ENCODE data around the gene KNDC1.
"Not testable (repeated sequence)": the region's sequence is repeated elsewhere in the genome, so short reads cannot be mapped to it uniquely, and the experiment has no call there.

Gene KNDC1

DNA sequence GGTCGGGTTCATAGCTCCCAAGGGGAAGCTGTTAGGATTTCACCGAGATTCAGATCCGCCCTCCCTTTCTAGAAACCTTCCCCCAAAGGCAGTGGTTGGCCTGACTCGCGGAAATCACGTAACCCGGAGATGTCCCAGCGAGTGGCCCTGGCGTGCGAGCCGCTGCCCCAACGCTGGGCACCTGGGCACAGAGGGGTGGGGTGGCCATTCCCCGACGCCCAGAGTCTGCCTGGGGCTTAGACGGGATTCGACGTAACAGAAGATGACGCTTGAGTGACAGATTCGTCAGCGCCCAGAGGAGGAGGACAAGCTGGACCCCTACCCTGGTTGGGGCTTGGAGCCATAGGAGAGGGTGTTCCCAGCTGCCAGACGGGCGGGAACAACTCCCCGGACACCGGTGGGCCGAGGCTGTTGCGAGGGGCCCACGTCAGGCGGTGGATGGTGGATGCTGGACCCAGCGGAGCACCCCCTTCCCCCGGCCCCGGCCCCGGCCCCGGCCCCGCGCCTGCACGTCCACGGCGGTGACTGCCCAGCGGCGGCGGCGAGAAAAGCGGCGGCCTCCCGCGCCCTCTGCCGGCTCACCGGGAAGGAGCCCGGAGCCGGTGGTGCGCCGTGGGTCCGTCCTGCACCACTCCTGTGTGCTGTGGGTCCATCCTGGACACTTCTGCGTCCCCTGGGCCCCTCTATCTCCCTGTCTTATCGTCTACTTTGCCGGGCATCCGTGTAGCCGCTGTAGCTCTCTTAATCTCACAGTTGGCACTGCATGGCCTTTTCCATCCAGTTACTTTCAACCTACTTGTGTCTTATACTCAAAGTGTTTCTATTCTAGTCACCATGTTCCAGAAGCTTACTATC lies 35.4 kb upstream of the KNDC1 start:
- in situ Hi-C loops (cut with MboI; ENCODE audit: low sequenced_read_pairs), result no loop called here

DNA sequence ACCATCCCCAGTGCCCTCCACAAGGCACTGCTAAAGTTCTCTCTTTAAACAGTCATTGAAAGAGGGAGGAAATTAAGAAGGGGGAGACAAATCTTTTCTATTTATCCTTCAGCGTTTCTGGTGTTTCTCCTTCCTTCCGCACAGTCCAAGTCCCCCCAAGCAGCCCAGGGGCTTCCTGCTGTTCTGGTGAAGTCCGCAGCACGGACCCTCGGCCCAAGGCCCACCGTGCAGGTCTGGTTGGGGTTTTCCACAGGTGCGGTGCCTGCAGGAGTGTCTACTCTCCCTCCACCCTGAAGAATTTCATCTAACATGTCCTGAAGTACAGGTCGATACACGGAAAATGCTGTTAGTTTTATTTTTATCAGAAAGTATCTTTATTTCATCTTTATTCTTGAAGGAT lies 34.1 kb upstream of the KNDC1 start:
- in situ Hi-C loops (cut with MboI; ENCODE audit: low sequenced_read_pairs), result no loop called here

DNA sequence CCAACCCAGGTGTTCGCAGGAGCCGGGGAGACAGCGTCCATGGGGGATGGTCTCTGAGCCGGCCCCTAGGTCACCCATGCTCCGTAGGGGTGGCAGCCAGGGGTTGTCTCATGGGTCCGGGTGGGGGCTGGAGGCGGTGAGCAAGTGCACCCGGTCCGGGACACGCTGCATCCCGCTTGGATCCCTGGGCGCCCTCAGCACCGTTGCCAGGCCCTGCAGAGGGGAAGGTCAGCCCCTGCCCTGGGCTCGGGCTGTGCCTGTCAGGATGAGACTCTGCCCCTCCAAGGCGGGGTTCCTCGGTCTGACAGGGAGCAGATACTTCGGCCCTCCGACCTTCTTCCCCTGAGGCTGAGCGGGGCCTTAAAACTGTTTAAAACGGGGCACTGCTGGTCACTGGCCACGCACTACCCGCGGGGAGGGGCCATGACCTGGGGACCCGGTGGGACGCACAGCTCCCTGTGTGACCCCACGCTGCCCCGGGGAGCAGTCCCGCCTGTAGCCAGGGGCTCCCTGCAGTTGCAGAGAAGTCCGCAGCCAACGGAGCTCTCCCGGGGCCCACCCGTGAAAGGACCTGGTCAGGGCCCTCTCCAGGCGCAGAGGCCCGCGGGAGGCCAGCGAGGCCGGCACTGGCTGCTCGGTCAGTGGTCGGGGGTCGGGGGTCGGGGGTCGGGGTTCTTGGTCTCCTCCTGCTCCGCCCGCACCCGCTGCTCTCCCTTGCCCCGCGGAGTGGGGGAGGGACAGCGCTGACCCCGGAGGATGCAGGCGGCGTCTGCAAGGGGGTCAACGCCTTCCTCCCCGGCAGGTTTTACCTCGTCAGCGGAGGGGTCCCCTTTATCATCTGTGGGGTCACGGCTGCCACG lies 33.4 kb upstream of the KNDC1 start:
- in situ Hi-C loops (cut with MboI; ENCODE audit: low sequenced_read_pairs), result no loop called here

- in situ Hi-C loops (cut with MboI; ENCODE audit: low sequenced_read_pairs), result no loop called here
Observed at GRCh38 chr10:133127291-133128125, 32.5 kb upstream of the KNDC1 start.

DNA sequence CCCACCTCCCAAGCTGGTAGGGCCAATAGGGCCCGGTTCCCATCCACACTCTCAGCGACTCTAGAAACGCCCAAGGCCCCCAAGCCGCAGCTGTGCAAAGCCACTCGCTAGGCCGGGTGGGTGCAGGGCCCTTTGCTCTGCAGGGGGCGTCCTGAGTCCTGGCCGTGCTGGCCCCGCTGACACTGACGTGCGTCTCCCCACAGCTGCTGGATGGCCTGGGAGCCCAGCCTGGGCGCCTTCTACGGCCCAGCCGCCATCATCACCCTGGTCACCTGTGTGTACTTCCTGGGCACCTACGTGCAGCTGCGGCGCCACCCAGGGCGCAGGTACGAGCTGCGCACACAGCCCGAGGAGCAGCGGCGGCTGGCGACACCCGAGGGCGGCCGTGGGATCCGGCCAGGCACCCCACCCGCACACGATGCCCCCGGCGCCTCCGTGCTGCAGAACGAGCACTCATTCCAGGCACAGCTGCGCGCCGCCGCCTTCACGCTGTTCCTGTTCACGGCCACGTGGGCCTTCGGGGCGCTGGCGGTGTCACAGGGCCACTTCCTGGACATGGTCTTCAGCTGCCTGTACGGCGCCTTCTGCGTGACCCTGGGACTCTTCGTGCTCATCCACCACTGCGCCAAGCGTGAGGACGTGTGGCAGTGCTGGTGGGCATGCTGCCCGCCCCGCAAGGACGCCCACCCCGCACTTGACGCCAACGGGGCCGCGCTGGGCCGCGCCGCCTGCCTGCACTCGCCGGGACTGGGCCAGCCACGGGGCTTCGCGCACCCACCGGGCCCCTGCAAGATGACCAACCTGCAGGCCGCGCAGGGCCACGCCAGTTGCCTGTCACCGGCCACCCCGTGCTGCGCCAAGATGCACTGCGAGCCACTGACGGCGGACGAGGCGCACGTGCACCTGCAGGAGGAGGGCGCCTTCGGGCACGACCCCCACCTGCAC lies 31.6 kb upstream of the KNDC1 start:
- in situ Hi-C loops (cut with MboI; ENCODE audit: low sequenced_read_pairs), result no loop called here

- in situ Hi-C loops (cut with MboI; ENCODE audit: low sequenced_read_pairs), result no loop called here
Observed at GRCh38 chr10:133129071-133129858, 30.8 kb upstream of the KNDC1 start.

- in situ Hi-C loops (cut with MboI; ENCODE audit: low sequenced_read_pairs), result no loop called here
Observed at GRCh38 chr10:133129859-133130495, 30.0 kb upstream of the KNDC1 start.

DNA sequence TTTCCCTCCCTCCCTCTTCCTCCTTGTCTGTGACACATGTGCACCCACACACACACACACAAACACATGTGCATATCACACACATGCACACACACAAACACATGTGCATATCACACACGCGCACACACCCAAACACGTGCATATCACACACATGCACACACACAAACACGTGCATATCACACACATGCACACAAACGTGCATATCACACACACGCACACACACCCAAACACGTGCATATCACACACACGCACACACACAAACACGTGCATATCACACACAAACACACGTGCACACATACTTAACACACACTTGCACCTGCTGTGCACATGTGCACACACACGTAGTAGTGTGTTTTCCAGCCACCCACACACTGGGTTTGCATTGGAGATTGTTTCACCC lies 29.4 kb upstream of the KNDC1 start:
- in situ Hi-C loops (cut with MboI; ENCODE audit: low sequenced_read_pairs), result no loop called here

DNA sequence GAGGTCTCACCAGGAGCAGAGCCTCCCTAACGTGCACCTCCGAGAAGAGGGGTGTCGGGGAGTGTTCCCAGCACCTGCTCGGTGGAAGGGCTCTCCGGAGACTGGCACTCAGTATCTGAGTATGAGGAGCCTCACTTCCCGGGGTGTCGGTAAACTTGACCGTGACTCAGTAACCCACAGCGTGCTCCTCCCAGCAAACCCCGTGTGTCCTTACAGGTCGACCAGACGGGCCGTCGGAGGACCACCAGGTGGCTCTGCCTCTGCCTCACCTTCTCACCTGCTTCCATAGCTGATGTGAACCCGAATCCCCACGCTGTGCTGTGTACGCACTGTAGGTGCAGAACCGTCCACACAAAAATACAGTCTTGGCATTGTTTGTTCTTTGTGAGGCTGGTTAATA lies 29.0 kb upstream of the KNDC1 start:
- in situ Hi-C loops (cut with MboI; ENCODE audit: low sequenced_read_pairs), result no loop called here

- in situ Hi-C loops (cut with MboI; ENCODE audit: low sequenced_read_pairs), result no loop called here
Observed at GRCh38 chr10:133131734-133132472, 28.1 kb upstream of the KNDC1 start.

DNA sequence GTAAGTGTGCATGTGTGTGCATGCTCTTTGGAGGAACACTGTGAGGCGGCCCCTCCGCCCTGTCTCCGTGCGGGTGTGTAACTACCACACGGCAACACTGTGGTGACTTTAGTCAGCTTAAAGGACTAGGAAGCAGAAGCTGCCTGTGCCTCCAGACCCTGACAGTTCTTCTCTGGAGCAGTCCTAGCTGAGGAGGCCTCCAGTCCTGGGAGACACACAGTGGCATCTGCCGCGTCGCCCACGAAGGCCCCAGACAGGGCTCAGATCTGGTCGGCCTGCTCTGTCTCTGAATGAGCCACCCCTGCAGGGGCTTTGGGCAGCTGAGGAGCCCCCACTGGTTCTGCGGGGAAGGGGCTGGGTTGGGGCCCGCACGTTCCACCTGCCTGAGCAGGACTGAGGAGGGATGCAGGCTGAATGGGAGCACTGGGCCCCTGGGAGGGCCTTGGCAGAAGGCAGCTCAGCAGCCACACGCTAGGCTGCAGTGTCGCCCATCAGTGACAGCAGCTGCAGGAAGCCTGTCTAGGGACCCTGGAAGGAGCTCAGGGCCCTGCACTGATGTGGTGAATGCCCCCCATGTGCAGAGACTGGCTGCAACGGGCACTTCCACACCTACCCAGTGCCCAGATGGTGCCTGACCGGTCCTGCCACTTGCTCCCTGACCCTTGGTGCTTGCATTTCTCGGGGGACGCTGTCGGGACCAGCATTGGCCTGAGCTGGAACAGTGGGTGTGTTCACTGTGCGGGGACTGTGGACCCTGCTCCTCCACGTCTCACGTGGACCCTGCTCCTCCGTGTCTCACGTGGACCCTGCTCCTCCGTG lies 27.3 kb upstream of the KNDC1 start:
- in situ Hi-C loops (cut with MboI; ENCODE audit: low sequenced_read_pairs), result no loop called here

DNA sequence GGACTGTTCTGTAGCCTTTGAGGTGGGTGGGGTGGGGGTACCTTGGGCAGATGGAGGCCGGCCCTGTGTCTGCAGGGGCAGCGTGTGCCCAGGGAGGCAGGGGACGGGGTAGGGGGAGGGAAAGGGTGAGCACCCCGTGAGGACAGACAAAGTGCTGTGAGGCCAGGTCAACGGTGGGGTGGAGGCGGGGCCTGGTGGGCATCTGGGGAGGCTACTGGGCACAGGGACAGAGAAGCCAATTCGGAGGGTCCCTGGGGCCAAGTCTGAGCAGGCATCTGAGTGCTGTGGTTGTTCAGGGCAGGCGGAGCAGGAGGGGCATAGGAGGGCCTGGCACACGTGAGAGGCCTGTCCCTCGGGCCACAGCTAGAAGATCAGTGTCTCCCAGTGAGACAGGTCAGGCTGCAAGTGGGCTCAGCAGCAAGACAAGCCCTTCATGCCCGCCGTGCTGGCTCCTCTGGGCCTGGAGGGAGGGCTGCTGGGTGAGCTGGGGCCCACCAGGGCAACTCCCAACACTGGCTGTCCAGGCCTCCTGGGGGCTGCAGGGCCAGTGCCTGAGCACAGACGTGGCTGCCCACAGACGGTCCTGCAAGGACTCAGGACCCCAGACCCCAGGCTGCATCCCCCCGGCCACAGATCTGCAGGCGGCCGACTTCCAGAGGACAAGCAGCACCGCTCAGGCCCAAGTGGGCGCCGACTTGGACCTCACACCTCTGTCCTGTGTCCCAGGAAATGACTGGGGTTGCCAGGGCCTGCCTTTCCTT lies 26.4 kb upstream of the KNDC1 start:
- in situ Hi-C loops (cut with MboI; ENCODE audit: low sequenced_read_pairs), result no loop called here

DNA sequence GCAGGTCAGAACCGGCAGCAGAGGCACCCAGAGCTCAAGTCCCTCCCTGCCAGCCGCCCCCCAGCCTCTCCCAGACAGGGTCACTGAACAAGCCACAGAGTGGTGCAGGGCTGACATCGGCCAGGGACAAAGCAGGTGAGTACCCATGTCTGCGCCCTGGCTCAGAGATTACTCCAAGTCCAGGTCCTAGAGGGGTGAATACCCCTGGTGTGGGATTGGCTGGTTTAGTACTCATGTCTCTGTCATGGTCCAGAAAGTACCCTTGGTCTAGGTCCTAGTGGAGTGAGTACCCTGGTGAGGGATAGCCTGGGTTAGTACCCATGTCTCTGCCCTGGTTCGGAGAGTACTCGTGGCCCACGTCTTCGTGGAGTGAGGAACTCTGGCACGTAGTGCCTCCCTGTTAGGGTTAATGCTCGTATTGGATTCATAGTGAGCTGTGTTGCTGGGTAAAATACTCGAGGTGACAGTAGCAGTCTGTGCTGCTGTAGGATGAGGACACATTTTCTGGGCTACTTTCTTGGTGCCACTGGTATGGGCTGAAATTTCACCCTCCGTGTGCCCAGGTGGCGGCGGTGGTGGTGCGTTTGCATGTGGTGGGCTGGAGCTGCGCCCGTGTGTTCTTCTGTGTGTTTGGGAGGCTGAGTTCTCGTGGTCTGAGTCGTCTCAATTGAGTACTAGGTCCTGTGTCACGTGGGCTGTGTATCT lies 25.5 kb upstream of the KNDC1 start:
- in situ Hi-C loops (cut with MboI; ENCODE audit: low sequenced_read_pairs), result no loop called here

DNA sequence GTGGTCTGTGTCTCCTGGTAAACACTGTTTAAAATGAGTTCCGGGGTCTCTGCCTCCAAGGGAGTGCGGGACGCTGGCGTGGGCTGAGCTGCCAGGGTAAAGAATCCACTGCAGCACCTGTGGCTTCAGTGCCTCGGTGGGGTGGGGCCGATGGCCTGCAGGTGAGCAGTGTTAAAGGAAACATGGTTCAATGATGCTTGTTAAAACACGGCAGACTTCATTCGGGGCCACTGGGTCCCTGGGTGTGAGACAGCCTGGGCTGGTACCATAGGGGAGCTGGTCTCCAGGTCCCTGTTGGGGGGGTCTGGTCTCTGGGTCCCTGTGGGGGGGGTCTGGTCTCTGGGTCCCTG lies 24.9 kb upstream of the KNDC1 start:
- in situ Hi-C loops (cut with MboI; ENCODE audit: low sequenced_read_pairs), result no loop called here

- in situ Hi-C loops (cut with MboI; ENCODE audit: low sequenced_read_pairs), result not testable (repeated sequence)
Observed at GRCh38 chr10:133137486-133138145, 22.4 kb upstream of the KNDC1 start.
